ENCODE measurements around the gene ANKRD17.
A peak's percentile ranks its signal among the peaks of the same experiment; 100 is the strongest.

GRCh38 chr4:73142995-73143547, 115.5 kb downstream of the ANKRD17 start:
- TF ChIP-seq CTCF (IDR thresholded peaks at IDR 0.05; ENCODE audit: borderline replicate concordance, extremely low read depth, low read length, poor library complexity, severe bottlenecking), result peak; percentile 35
- no peak for TF ChIP-seq EZH2 (IDR thresholded peaks at IDR 0.05; ENCODE audit: borderline replicate concordance, low read depth, low read length, severe bottlenecking)
